Neuronal stem cell (in vitro differentiated cells): ENCODE data around the gene KHDC1.
"Not testable (repeated sequence)": the region's sequence is repeated elsewhere in the genome, so short reads cannot be mapped to it uniquely, and the experiment has no call there.

Experiments used
- DNase-seq: peaks from one replicate; pipeline ENCODE4 v3.0.0-alpha.2; 2013; ENCODE audit warnings: low spot score
- H2AFZ ChIP-seq: one replicate; pipeline ENCODE4 v1.6.1; 2013; ENCODE audit warnings: mild to moderate bottlenecking, low read length, inconsistent platforms
- H2AK5ac ChIP-seq: 2 replicates; pipeline ENCODE4 v1.6.1; 2013; ENCODE audit warnings: low read depth, mild to moderate bottlenecking, inconsistent platforms, low read length, moderate library complexity, mixed read lengths
- H2BK120ac ChIP-seq: 2 replicates; pipeline ENCODE4 v1.6.1; 2013; ENCODE audit warnings: low read depth, mild to moderate bottlenecking, inconsistent platforms, low read length, moderate library complexity, mixed read lengths
- H2BK12ac ChIP-seq: one replicate; pipeline ENCODE4 v1.6.1; 2013; ENCODE audit warnings: low read length, inconsistent platforms
- H2BK15ac ChIP-seq: 2 replicates; pipeline ENCODE4 v1.6.1; 2013; ENCODE audit warnings: mild to moderate bottlenecking, low read length, inconsistent platforms, mixed read lengths
- H2BK5ac ChIP-seq: one replicate; pipeline ENCODE4 v1.6.1; 2013; ENCODE audit warnings: inconsistent platforms, mild to moderate bottlenecking, low read length, moderate library complexity
- H3K14ac ChIP-seq: one replicate; pipeline ENCODE4 v1.6.1; 2013; ENCODE audit warnings: low read length, inconsistent platforms
- H3K18ac ChIP-seq: 2 replicates; pipeline ENCODE4 v1.6.1; 2013; ENCODE audit warnings: low read length, inconsistent platforms
- H3K23ac ChIP-seq: 2 replicates; pipeline ENCODE4 v1.6.1; 2013; ENCODE audit warnings: low read depth, mild to moderate bottlenecking, mixed read lengths, low read length, inconsistent platforms; ENCODE audit not compliant: poor library complexity
- H3K27ac ChIP-seq: replicated peaks from 3 replicates; pipeline ENCODE4 v1.5.1; 2013; ENCODE audit warnings: low read length, inconsistent platforms
- H3K27me3 ChIP-seq, 3 experiments: 2 replicates each; pipeline ENCODE4 v1.6.1; 2013; ENCODE audit warnings: low read length in 3 of 3, mild to moderate bottlenecking in 2 of 3, inconsistent platforms in 1 of 3, low read depth in 1 of 3, mixed read lengths in 1 of 3, moderate library complexity in 1 of 3; ENCODE audit not compliant: control insufficient read depth in 3 of 3, insufficient read depth in 3 of 3
- H3K36me3 ChIP-seq, 2 donors: replicated peaks in 1 of 2; 2 replicates each; pipeline ENCODE4 v1.6.1; 2013; ENCODE audit warnings: low read length in 2 of 2; ENCODE audit not compliant: control insufficient read depth in 2 of 2, insufficient read depth in 2 of 2
- H3K4ac ChIP-seq: 2 replicates; pipeline ENCODE4 v1.6.1; 2013; ENCODE audit warnings: inconsistent platforms, mild to moderate bottlenecking, low read length, moderate library complexity
- H3K4me1 ChIP-seq, 2 donors: 1 replicate in 1 of 2; 2 replicates in 1 of 2; pipeline ENCODE4 v1.6.1; 2013; ENCODE audit warnings: low read length in 2 of 2, low read depth in 1 of 2; ENCODE audit not compliant: control insufficient read depth in 2 of 2, insufficient read depth in 1 of 2
- H3K4me2 ChIP-seq: one replicate; pipeline ENCODE4 v1.6.1; 2013; ENCODE audit warnings: mild to moderate bottlenecking, low read length, inconsistent platforms; ENCODE audit not compliant: insufficient read depth, poor library complexity, severe bottlenecking
- H3K4me3 ChIP-seq, 2 donors: 2 replicates each; pipeline ENCODE4 v1.5.1; 2013; ENCODE audit warnings: low read length in 2 of 2, mild to moderate bottlenecking in 2 of 2, inconsistent platforms in 1 of 2, moderate library complexity in 1 of 2
- H3K79me1 ChIP-seq: one replicate; pipeline ENCODE4 v1.6.1; 2013; ENCODE audit warnings: low read depth, mild to moderate bottlenecking, inconsistent platforms, low read length, moderate library complexity
- H3K9ac ChIP-seq: one replicate; pipeline ENCODE4 v1.6.1; 2013; ENCODE audit warnings: mild to moderate bottlenecking, low read depth, low read length, inconsistent platforms; ENCODE audit not compliant: poor library complexity
- H3K9me3 ChIP-seq, 2 donors: replicated peaks in 1 of 2; 2 replicates each; pipeline versions ENCODE3 to v1.6.1; 2013; ENCODE audit warnings: low read length in 2 of 2, mild to moderate bottlenecking in 2 of 2, inconsistent platforms in 1 of 2, low read depth in 1 of 2, mixed read lengths in 1 of 2, moderate library complexity in 1 of 2; ENCODE audit not compliant: control insufficient read depth in 2 of 2, insufficient read depth in 1 of 2
- H4K8ac ChIP-seq: one replicate; pipeline ENCODE4 v1.6.1; 2013; ENCODE audit warnings: low read depth, mild to moderate bottlenecking, inconsistent platforms, low read length, moderate library complexity
- H4K91ac ChIP-seq: one replicate; pipeline ENCODE4 v1.6.1; 2013; ENCODE audit warnings: low read length, low read depth, mild to moderate bottlenecking, inconsistent platforms; ENCODE audit not compliant: poor library complexity
- WGBS, 2 donors: extraction: QIAGEN DNeasy Blood & Tissue Kit; methylation state at CpG; one replicate each; pipeline ENCODE4 v1.1.7; 2013; ENCODE audit warnings: missing lambda C conversion rate in 2 of 2, mixed read lengths in 1 of 2; ENCODE audit not compliant: insufficient read length in 2 of 2, insufficient replicate concordance in 1 of 2; ENCODE audit errors: extremely low coverage in 2 of 2; 5-methylcytosine and 5-hydroxymethylcytosine counted together

Gene KHDC1

GRCh38 chr6:73285674-73286283 is 22.8 kb upstream of the KHDC1 start:
- H3K79me1 ChIP-seq, result no peaks in the 10 kb centered on the region
- H3K18ac ChIP-seq, result no peak overlapping the region
- no peak overlapping the region for H3K23ac ChIP-seq
- H3K4me1 ChIP-seq, result no peaks in the 10 kb centered on the region
- peaks cover 0 to 6% of the 10 kb centered on the region in 2 donors for H3K36me3 ChIP-seq
- H3K27me3 ChIP-seq, result no peaks in the 10 kb centered on the region
- no peak overlapping the region for H3K4ac ChIP-seq
- no peak overlapping the region for H3K4me3 ChIP-seq
- no CpG with 5 or more reads among the region's 3 CpGs for WGBS, 2 donors
- no peak overlapping the region for H3K27ac ChIP-seq
- no peak overlapping the region for H2AK5ac ChIP-seq
- no peak overlapping the region for H2AFZ ChIP-seq
- H2BK12ac ChIP-seq, result no peak overlapping the region
- H4K91ac ChIP-seq, result no peak overlapping the region
- no peak overlapping the region for H2BK120ac ChIP-seq
- no peak overlapping the region for H3K4me2 ChIP-seq
- no peak overlapping the region for H2BK5ac ChIP-seq
- no peaks in the 10 kb centered on the region for H3K9me3 ChIP-seq
- no peak overlapping the region for H3K14ac ChIP-seq
- no peak overlapping the region for H4K8ac ChIP-seq
- H3K9ac ChIP-seq, result no peak overlapping the region
- no peak for DNase-seq
- H2BK15ac ChIP-seq, result no peak overlapping the region

DNA sequence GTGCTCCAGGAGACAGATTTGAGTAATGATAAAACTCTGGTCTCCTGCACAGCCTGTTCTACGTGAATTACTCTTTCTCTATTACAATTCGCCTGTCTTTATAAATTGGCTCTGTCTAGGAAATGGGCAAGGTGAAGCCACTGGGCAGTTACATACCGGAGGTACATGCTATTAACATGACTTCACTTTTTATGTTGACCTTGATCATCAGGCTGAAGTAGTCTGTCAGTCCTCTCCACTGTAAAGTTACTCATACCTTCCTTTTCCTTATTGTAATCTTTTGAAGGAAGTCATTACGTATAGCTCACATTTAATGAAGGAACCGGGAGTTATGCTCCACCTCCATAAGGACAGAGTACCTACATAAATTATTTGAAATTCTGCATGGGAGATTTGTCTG is 19.9 kb upstream of the KHDC1 start:
- no peak overlapping the region for H2AK5ac ChIP-seq
- no CpG with 5 or more reads among the region's 5 CpGs for WGBS, 2 donors
- DNase-seq, result no peak

GRCh38 chr6:73281684-73282083 is 18.7 kb upstream of the KHDC1 start:
- H4K91ac ChIP-seq, H3K14ac ChIP-seq, H4K8ac ChIP-seq, H3K9ac ChIP-seq, H2AFZ ChIP-seq, H3K4me1 ChIP-seq, H3K23ac ChIP-seq, DNase-seq, H3K36me3 ChIP-seq, H2BK5ac ChIP-seq, H2BK120ac ChIP-seq, H3K79me1 ChIP-seq, H3K27me3 ChIP-seq, H3K18ac ChIP-seq, H3K4ac ChIP-seq, H2AK5ac ChIP-seq, H2BK15ac ChIP-seq, H3K9me3 ChIP-seq, H3K27ac ChIP-seq, H3K4me2 ChIP-seq, H2BK12ac ChIP-seq, H3K4me3 ChIP-seq: not testable (repeated sequence)
- WGBS, 2 donors, result no CpG with 5 or more reads among the region's 4 CpGs

More for the DNA sequence above, 19.9 kb upstream of the KHDC1 start:
- Histone ChIP-seq H3K27ac (no peak overlapping the region), H3K4me1 (no peaks in the 10 kb centered on the region), H3K27me3 (no peaks in the 10 kb centered on the region), H3K4me3 (no peak overlapping the region), H3K9ac (no peak overlapping the region), H2BK12ac (no peak overlapping the region), H4K91ac (no peak overlapping the region), H3K4me2 (no peak overlapping the region), H2BK5ac (no peak overlapping the region), H2BK120ac (no peak overlapping the region), H3K4ac (no peak overlapping the region), H3K36me3 (peaks cover 0 to 8% of the 10 kb centered on the region in 2 donors), H3K18ac (no peak overlapping the region), H3K14ac (no peak overlapping the region), H3K9me3 (no peaks in the 10 kb centered on the region), H2AFZ (no peak overlapping the region), H2BK15ac (no peak overlapping the region), H3K23ac (no peak overlapping the region), H3K79me1 (no peaks in the 10 kb centered on the region), H4K8ac (no peak overlapping the region)

GRCh38 chr6:73269296-73269695 is 6.3 kb upstream of the KHDC1 start:
- H3K9ac ChIP-seq, H2BK15ac ChIP-seq, H4K8ac ChIP-seq, H2BK5ac ChIP-seq, H3K4me1 ChIP-seq, H3K9me3 ChIP-seq, H2BK12ac ChIP-seq, H2AFZ ChIP-seq, H3K18ac ChIP-seq, H3K4me3 ChIP-seq, DNase-seq, H3K14ac ChIP-seq, H3K79me1 ChIP-seq, H3K27ac ChIP-seq, H3K27me3 ChIP-seq, H2BK120ac ChIP-seq, H3K23ac ChIP-seq, H3K4ac ChIP-seq, H3K4me2 ChIP-seq, H4K91ac ChIP-seq, H2AK5ac ChIP-seq: not testable (repeated sequence)
- peaks cover under 1 to 57% of the 10 kb centered on the region in 2 donors for H3K36me3 ChIP-seq
- no CpG with 5 or more reads among the region's 13 CpGs for WGBS, 2 donors
